H1 (cell line): Measurements from ENCODE around the gene OTOS.

ENCODE experiments used
- CTCF ChIP-seq, 3 experiments: IDR thresholded peaks; 1 replicate in 2 of 3; 2 replicates in 1 of 3; pipeline versions ENCODE4 v1.5.1 to v1.6.1; 2011; ENCODE audit warnings: low read length in 3 of 3, mild to moderate bottlenecking in 3 of 3, inconsistent platforms in 2 of 3, low read depth in 1 of 3, moderate library complexity in 1 of 3; ENCODE audit not compliant: insufficient read depth in 1 of 3; ENCODE audit errors: control extremely low read depth in 1 of 3
- EP300 ChIP-seq, 2 experiments: IDR thresholded peaks; 1 replicate in 1 of 2; 2 replicates in 1 of 2; pipeline ENCODE4 v1.6.1; 2011 to 2012; ENCODE audit warnings: low read depth in 2 of 2, low read length in 2 of 2, mild to moderate bottlenecking in 2 of 2, borderline replicate concordance in 1 of 2, inconsistent platforms in 1 of 2, moderate library complexity in 1 of 2
- EZH2 ChIP-seq: fragments of 200-600 bp; sonication (generic); IDR thresholded peaks from 2 replicates; pipeline ENCODE4 v1.7.1; 2012; ENCODE audit warnings: low read depth, mild to moderate bottlenecking, moderate library complexity, low read length, inconsistent platforms; ENCODE audit not compliant: severe bottlenecking
- GABPA ChIP-seq: IDR thresholded peaks from 2 replicates; pipeline ENCODE4 v1.6.1; 2011; ENCODE audit warnings: mild to moderate bottlenecking, low read length, moderate library complexity, borderline replicate concordance; ENCODE audit not compliant: insufficient read depth
- JUND ChIP-seq: IDR thresholded peaks from 2 replicates; pipeline ENCODE4 v1.6.1; 2011; ENCODE audit warnings: mild to moderate bottlenecking, improper control_type of control experiment, low read length
- POLR2A ChIP-seq, 2 experiments: IDR thresholded peaks; 1 replicate in 1 of 2; 2 replicates in 1 of 2; pipeline ENCODE4 v1.6.1; 2011; ENCODE audit warnings: low read depth in 2 of 2, low read length in 2 of 2, mild to moderate bottlenecking in 2 of 2; ENCODE audit errors: control extremely low read depth in 1 of 2
- POLR2AphosphoS5 ChIP-seq: IDR thresholded peaks from 2 replicates; pipeline ENCODE4 v1.6.1; 2011; ENCODE audit warnings: low read depth, low read length
- RAD21 ChIP-seq, 2 experiments: IDR thresholded peaks in 1 of 2; conservative IDR thresholded peaks in 1 of 2; 2 replicates each; pipeline ENCODE4 v1.6.1; 2011; ENCODE audit warnings: low read depth in 2 of 2, low read length in 2 of 2, improper control_type of control experiment in 1 of 2, inconsistent platforms in 1 of 2, mild to moderate bottlenecking in 1 of 2, moderate library complexity in 1 of 2
- RXRA ChIP-seq: IDR thresholded peaks from 2 replicates; pipeline ENCODE4 v1.6.1; 2011; ENCODE audit warnings: low read depth, mild to moderate bottlenecking, low read length, moderate library complexity; ENCODE audit not compliant: insufficient read depth
- SAP30 ChIP-seq: fragments of 300-600 bp; sonication (generic); IDR thresholded peaks from 2 replicates; pipeline ENCODE4 v1.7.1; 2012; ENCODE audit warnings: low read length, moderate library complexity, mild to moderate bottlenecking, inconsistent platforms; ENCODE audit not compliant: insufficient read depth, insufficient replicate concordance
- SP1 ChIP-seq: IDR thresholded peaks from 2 replicates; pipeline ENCODE4 v1.6.1; 2011; ENCODE audit warnings: low read depth, low read length
- YY1 ChIP-seq: IDR thresholded peaks from 2 replicates; pipeline ENCODE4 v1.6.1; 2011; ENCODE audit warnings: low read depth, mild to moderate bottlenecking, low read length

GRCh38 chr2:240126731-240127130 lies 13.7 kb downstream of the OTOS start:
- TF ChIP-seq JUND (no peak), RXRA (no peak), YY1 (no peak), CTCF (IDR thresholded peaks at IDR 0.05; ENCODE audit: control extremely low read depth in 1 of 3, insufficient read depth in 1 of 3, low read depth in 1 of 3, low read length in 3 of 3) (no peak), EP300 (IDR thresholded peaks at IDR 0.05; ENCODE audit: borderline replicate concordance in 1 of 2, low read depth in 2 of 2, low read length in 2 of 2) (no peak), GABPA (no peak), POLR2AphosphoS5 (no peak), RAD21 (IDR thresholded peaks at IDR 0.05 in 1 of 2, conservative IDR thresholded peaks at IDR 0.05 in 1 of 2; ENCODE audit: low read depth in 2 of 2, low read length in 2 of 2) (no peak), SAP30 (no peak), EZH2 (no peak), SP1 (no peak), POLR2A (IDR thresholded peaks at IDR 0.05; ENCODE audit: control extremely low read depth in 1 of 2, low read depth in 2 of 2, low read length in 2 of 2) (no peak)
